A549 (cell line): Measurements from ENCODE around the gene ZNF619. TPM values are rescaled to one million over a fixed set of nuclear protein-coding genes. Genes with fewer than 3 reads are reported as not detected.

Source experiments
- ATAC-seq, 2 experiments: fragments of 200-7000 bp in 1 of 2; fragments of >200 bp in 1 of 2; cut with Nextera tagmentation in 1 of 2; cut with Tn5 transposase in 1 of 2; 3 replicates each; pipeline versions ENCODE4 v1.8.0 to v1.9.1; 2018 to 2020; ENCODE audit warnings: mild to moderate bottlenecking in 1 of 2, moderate library complexity in 1 of 2
- CTCF ChIA-PET: fragments of 300-600 bp; sonication (Branson Sonifier 250); formaldehyde crosslinking; extraction: SDS; loops from one replicate; lab custom pipeline; 2021; ENCODE audit warnings: antibody characterized with exemption, inconsistent platforms; lab: Yijun Ruan, JAX
- POLR2A ChIA-PET: fragments of 350-600 bp; formaldehyde crosslinking; extraction: SDS; loops from one replicate; lab custom pipeline; 2021; ENCODE audit warnings: antibody characterized with exemption, inconsistent platforms; lab: Yijun Ruan, JAX
- DNase-seq, 2 experiments: peaks; one replicate each; pipeline versions ENCODE4 v3.0.0 to v3.0.0-alpha.2; 2011 to 2016; ENCODE audit warnings: low read depth in 1 of 2, low spot score in 1 of 2
- FAIRE-seq: peaks from 2 replicates; lab custom pipeline; 2011; peaks lifted over from hg19 to GRCh38; lab: Jason Lieb, UNC
- H3K27ac ChIP-seq, 2 experiments: fragments of >200 bp; sonication (Bioruptor Twin); formaldehyde crosslinking; 3 replicates each; pipeline ENCODE4 v1.5.1; 2016 to 2017
- H3K4me1 ChIP-seq: fragments of >200 bp; sonication (Bioruptor Twin); formaldehyde crosslinking; 3 replicates; pipeline ENCODE4 v1.6.1; 2016
- H3K4me2 ChIP-seq: fragments of >200 bp; sonication (Bioruptor Twin); formaldehyde crosslinking; 3 replicates; pipeline ENCODE4 v1.6.1; 2016
- H3K4me3 ChIP-seq: fragments of >200 bp; sonication (Bioruptor Twin); formaldehyde crosslinking; 3 replicates; pipeline ENCODE4 v1.5.1; 2016
- H3K9me3 ChIP-seq: fragments of >200 bp; sonication (Bioruptor Twin); formaldehyde crosslinking; 3 replicates; pipeline ENCODE4 v1.6.1; 2016
- CBX8 ChIP-seq: fragments of 200-600 bp; sonication (generic); IDR thresholded peaks from 2 replicates; pipeline ENCODE4 v1.6.1; 2016
- CEBPB ChIP-seq, 2 experiments: fragments of >200 bp in 1 of 2; sonication (Bioruptor Twin) in 1 of 2; formaldehyde crosslinking in 1 of 2; IDR thresholded peaks; 2 replicates each; pipeline ENCODE4 v1.6.1; 2012 to 2016
- EHF ChIP-seq: fragments of 250-450 bp; sonication (Bioruptor Pico); IDR thresholded peaks from 2 replicates; pipeline ENCODE4 v1.5.0; 2020; ENCODE audit warnings: mild to moderate bottlenecking
- EP300 ChIP-seq, 2 experiments: fragments of >200 bp; sonication (Bioruptor Twin); formaldehyde crosslinking; IDR thresholded peaks; 2 replicates in 1 of 2; 3 replicates in 1 of 2; pipeline ENCODE4 v1.6.1; 2016 to 2017
- GATA3 ChIP-seq: IDR thresholded peaks from 2 replicates; pipeline ENCODE4 v1.6.1; 2012; ENCODE audit warnings: borderline replicate concordance
- HDAC2 ChIP-seq: fragments of 200-600 bp; sonication (generic); IDR thresholded peaks from 2 replicates; pipeline ENCODE4 v1.6.1; 2016
- HEYL ChIP-seq: fragments of 250-450 bp; sonication (Bioruptor Pico); IDR thresholded peaks from 2 replicates; pipeline ENCODE4 v1.8.0; 2021; ENCODE audit warnings: mild to moderate bottlenecking, moderate library complexity
- HOXB13 ChIP-seq: fragments of 250-450 bp; sonication (Bioruptor Pico); IDR thresholded peaks from 2 replicates; pipeline ENCODE4 v1.5.0; 2020; ENCODE audit warnings: low read depth, mild to moderate bottlenecking, moderate library complexity
- JUNB ChIP-seq: fragments of >200 bp; sonication (Bioruptor Twin); formaldehyde crosslinking; IDR thresholded peaks from 2 replicates; pipeline ENCODE4 v1.6.1; 2016
- KDM1A ChIP-seq: fragments of 200-600 bp; sonication (generic); IDR thresholded peaks from 2 replicates; pipeline ENCODE4 v1.6.1; 2016; ENCODE audit warnings: low read depth, mild to moderate bottlenecking
- KDM5A ChIP-seq: fragments of 200-600 bp; sonication (generic); IDR thresholded peaks from 2 replicates; pipeline ENCODE4 v1.6.1; 2016; ENCODE audit warnings: antibody characterized with exemption, mild to moderate bottlenecking
- MAZ ChIP-seq: fragments of 150-350 bp; IDR thresholded peaks from 2 replicates; pipeline ENCODE4 v1.6.1; 2014; ENCODE audit warnings: antibody characterized with exemption, low read depth, low read length, borderline replicate concordance
- NFE2L2 ChIP-seq: fragments of 150-350 bp; conservative IDR thresholded peaks from 2 replicates; pipeline ENCODE4 v1.6.1; 2014; ENCODE audit warnings: low read length
- NPAS2 ChIP-seq: fragments of 250-450 bp; sonication (Bioruptor Pico); IDR thresholded peaks from 2 replicates; pipeline ENCODE4 v1.8.0; 2022; ENCODE audit warnings: mild to moderate bottlenecking, moderate library complexity, borderline replicate concordance
- NR3C1 ChIP-seq: fragments of >200 bp; sonication (Bioruptor Twin); formaldehyde crosslinking; IDR thresholded peaks from 3 replicates; pipeline ENCODE4 v1.6.1; 2017
- PHF8 ChIP-seq: fragments of 200-600 bp; sonication (generic); IDR thresholded peaks from 2 replicates; pipeline ENCODE4 v1.6.1; 2016; ENCODE audit warnings: low read depth, mild to moderate bottlenecking, antibody characterized with exemption, moderate library complexity, borderline replicate concordance
- POLR2A ChIP-seq: IDR thresholded peaks from 2 replicates; pipeline ENCODE4 v1.6.1; 2012; ENCODE audit warnings: mild to moderate bottlenecking, low read length
- RAD21 ChIP-seq, 2 experiments: fragments of >200 bp in 1 of 2; sonication (Bioruptor Twin) in 1 of 2; formaldehyde crosslinking in 1 of 2; IDR thresholded peaks in 1 of 2; conservative IDR thresholded peaks in 1 of 2; 2 replicates in 1 of 2; 3 replicates in 1 of 2; pipeline ENCODE4 v1.6.1; 2012 to 2018; ENCODE audit warnings: inconsistent platforms in 1 of 2
- RCOR1 ChIP-seq: fragments of 150-350 bp; IDR thresholded peaks from 2 replicates; pipeline ENCODE4 v1.6.1; 2014; ENCODE audit warnings: antibody characterized with exemption, low read length, low read depth
- RFX5 ChIP-seq: fragments of 450-650 bp; IDR thresholded peaks from 2 replicates; pipeline ENCODE4 v1.7.1; 2014; ENCODE audit warnings: antibody characterized with exemption, mild to moderate bottlenecking, moderate library complexity
- SMC3 ChIP-seq: fragments of >200 bp; sonication (Bioruptor Twin); formaldehyde crosslinking; IDR thresholded peaks from 3 replicates; pipeline ENCODE4 v1.6.1; 2018; ENCODE audit warnings: inconsistent platforms
- TP53 ChIP-seq: fragments of 250-450 bp; sonication (Bioruptor Pico); IDR thresholded peaks from 2 replicates; pipeline ENCODE4 v1.5.0; 2021; ENCODE audit warnings: mild to moderate bottlenecking, moderate library complexity
- ZNF302 ChIP-seq: fragments of 250-450 bp; sonication (Bioruptor Pico); IDR thresholded peaks from 2 replicates; pipeline ENCODE4 v1.9.0; 2021; ENCODE audit warnings: inconsistent platforms, mild to moderate bottlenecking, moderate library complexity
- WGBS: methylation state at CpG from one replicate; pipeline ENCODE4 v1.1.6; 2017; ENCODE audit errors: missing lambda C conversion rate; 5-methylcytosine and 5-hydroxymethylcytosine counted together
- polyA minus RNA-seq: library from RNA; depleted of rRNA, polyadenylated mRNA; stranded (reverse); fragments of >200 nt; gene quantifications from 2 replicates; pipeline ENCODE4 v1.2.3, GENCODE V29; 2011; rRNA and poly(A)+ RNA removed
- polyA plus RNA-seq, 4 experiments: library from polyadenylated mRNA; depleted of rRNA in 3 of 4; stranded (reverse); fragments of >200 nt; fragmentation: RNase III in 1 of 4; extraction: RNeasy Plus Mini Kit Qiagen cat#74134 plus additional on column Dnase treatment in 1 of 4; gene quantifications; 2 replicates in 3 of 4; 3 replicates in 1 of 4; pipeline ENCODE4 v1.2.3, GENCODE V29; 2011 to 2017
- TF ChIP-seq, protein P1 (sequence below): IDR thresholded peaks from 2 replicates; pipeline ENCODE4 v1.6.1; 2012
- TF ChIP-seq, protein P2 (sequence below): IDR thresholded peaks from 2 replicates; pipeline ENCODE4 v1.6.1; 2012; ENCODE audit warnings: low read depth, borderline replicate concordance
- TF ChIP-seq, protein P3 (sequence below): fragments of >200 bp; sonication (Bioruptor Twin); formaldehyde crosslinking; IDR thresholded peaks from 3 replicates; pipeline ENCODE4 v1.5.1; 2016
- TF ChIP-seq, protein P4 (sequence below): fragments of 250-450 bp; sonication (Bioruptor Pico); IDR thresholded peaks from 2 replicates; pipeline ENCODE4 v1.5.0; 2020; ENCODE audit warnings: low read depth, mild to moderate bottlenecking, moderate library complexity
- TF ChIP-seq, protein P5 (sequence below): fragments of 200-600 bp; sonication (generic); IDR thresholded peaks from 2 replicates; pipeline ENCODE4 v1.6.1; 2016; ENCODE audit warnings: antibody characterized with exemption, mild to moderate bottlenecking, moderate library complexity

ZNF619 gene
- polyA plus RNA-seq (2011; rRNA removed) (4.1 and 5.1 TPM in 2 replicates), polyA plus RNA-seq (2017; fragmentation: RNase III; extraction: RNeasy Plus Mini Kit Qiagen cat#74134 plus additional on column Dnase treatment) (2.2 TPM in 3 replicates), polyA minus RNA-seq (7.9 and 9.1 TPM in 2 replicates)
- polyA plus RNA-seq (2012; cell fraction: cytosol; rRNA removed): 1.0 and 1.2 TPM in 2 replicates
- 1.0 and 1.2 TPM in 2 replicates for polyA plus RNA-seq (2012; cell fraction: nucleus; rRNA removed)

DNA sequence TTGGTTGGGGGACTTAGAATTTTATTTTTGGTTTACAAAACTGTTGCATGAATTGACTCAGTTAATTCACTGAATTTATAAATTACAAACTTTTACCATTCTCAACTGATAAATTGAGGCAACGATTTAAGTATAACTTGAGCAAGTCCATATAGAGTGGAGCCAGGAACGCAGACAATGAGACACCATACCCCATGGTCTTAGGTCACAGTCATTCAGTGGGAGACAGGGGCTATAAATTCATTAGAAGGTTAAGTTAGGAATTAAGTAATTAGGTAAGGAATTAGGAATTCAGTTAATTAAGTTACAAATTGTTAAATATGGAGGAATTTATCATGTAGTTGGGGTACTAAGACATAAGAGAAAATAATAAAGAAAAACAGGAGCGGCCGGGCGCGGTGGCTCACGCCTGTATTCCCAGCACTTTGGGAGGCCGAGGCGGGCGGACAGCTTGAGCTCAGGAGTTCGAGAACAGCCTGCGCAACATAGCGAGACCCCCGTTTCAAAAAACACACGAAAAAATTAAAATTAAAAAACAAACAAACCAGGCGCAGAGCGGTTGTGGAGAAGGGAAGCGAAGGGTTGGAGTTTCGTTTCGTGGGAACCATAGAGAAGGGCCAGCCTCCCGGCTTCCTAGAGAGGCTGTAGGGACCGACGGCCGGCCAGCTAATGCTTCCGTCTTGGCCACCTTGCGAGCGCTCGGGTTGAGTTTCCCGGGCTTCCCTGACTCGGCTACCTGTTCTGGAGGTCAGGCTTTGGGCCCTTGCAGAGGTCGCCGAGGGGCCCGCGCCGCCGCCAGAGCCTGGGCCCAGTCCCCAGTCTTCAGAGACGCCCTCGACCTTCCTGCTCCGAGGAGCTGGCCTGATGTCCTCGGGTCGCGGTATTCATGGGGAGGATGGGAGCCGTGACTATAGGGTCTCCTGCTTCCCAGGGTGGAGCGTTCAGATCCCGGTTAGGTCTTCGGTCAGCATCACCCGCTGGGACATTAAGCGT is at the start of gene ZNF619:
ZNF619 (plus strand) TSS at position 645 of the 993 bp plus-strand sequence. CDS start 858 bp downstream, outside the sequence.
- TF ChIP-seq, protein P1, sequence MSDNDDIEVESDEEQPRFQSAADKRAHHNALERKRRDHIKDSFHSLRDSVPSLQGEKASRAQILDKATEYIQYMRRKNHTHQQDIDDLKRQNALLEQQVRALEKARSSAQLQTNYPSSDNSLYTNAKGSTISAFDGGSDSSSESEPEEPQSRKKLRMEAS: peak; percentile 42
- TF ChIP-seq ZNF302 (CRISPR knock-in tag) (no peak), PHF8 (peak; percentile 77; the same call in 1 of the 2 replicates), RFX5 (no peak), JUNB (no peak), NR3C1 (no peak), KDM5A (peak; percentile 34; the same call in 1 of the 2 replicates), NFE2L2 (no peak), EP300 (IDR thresholded peaks at IDR 0.05) (no peak), POLR2A (0 out of 2 replicates have a peak, but pooled peaks have one; percentile 8), KDM1A (no peak)
- TF ChIP-seq, protein P2, sequence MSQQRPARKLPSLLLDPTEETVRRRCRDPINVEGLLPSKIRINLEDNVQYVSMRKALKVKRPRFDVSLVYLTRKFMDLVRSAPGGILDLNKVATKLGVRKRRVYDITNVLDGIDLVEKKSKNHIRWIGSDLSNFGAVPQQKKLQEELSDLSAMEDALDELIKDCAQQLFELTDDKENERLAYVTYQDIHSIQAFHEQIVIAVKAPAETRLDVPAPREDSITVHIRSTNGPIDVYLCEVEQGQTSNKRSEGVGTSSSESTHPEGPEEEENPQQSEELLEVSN: peak; percentile 28; the same call in 1 of the 2 replicates
- TF ChIP-seq, protein P3, sequence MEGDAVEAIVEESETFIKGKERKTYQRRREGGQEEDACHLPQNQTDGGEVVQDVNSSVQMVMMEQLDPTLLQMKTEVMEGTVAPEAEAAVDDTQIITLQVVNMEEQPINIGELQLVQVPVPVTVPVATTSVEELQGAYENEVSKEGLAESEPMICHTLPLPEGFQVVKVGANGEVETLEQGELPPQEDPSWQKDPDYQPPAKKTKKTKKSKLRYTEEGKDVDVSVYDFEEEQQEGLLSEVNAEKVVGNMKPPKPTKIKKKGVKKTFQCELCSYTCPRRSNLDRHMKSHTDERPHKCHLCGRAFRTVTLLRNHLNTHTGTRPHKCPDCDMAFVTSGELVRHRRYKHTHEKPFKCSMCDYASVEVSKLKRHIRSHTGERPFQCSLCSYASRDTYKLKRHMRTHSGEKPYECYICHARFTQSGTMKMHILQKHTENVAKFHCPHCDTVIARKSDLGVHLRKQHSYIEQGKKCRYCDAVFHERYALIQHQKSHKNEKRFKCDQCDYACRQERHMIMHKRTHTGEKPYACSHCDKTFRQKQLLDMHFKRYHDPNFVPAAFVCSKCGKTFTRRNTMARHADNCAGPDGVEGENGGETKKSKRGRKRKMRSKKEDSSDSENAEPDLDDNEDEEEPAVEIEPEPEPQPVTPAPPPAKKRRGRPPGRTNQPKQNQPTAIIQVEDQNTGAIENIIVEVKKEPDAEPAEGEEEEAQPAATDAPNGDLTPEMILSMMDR: no peak
- no peaks in the 10 kb centered on the region for H3K9me3 ChIP-seq
- H3K27ac ChIP-seq: peak within 1 kb of the TSS; percentile 88 to 96
- peak; percentile 94 to 96 for ATAC-seq
- ChIA-PET POLR2A (interaction anchor here (1.0 to 1.2 kb wide), 4 partner anchors 20 to 48 kb away, joined by 3 to 7 read pairs (median 4); partner anchors contain the start of genes RPL14, ZNF620 and ZNF621), CTCF (interaction anchor here (1.3 kb wide), 1 partner anchor 13 kb away, joined by 3 read pairs; no protein-coding TSS in a partner anchor)
- WGBS: 4% methylated on average over 33 of the region's 48 CpGs
- no peak for FAIRE-seq
- DNase-seq: peak; percentile 49 to 68
- H3K4me2 ChIP-seq: peak within 1 kb of the TSS; percentile 89
- peak within 1 kb of the TSS; percentile 83 for H3K4me3 ChIP-seq
- no peaks in the 10 kb centered on the region for H3K4me1 ChIP-seq

DNA sequence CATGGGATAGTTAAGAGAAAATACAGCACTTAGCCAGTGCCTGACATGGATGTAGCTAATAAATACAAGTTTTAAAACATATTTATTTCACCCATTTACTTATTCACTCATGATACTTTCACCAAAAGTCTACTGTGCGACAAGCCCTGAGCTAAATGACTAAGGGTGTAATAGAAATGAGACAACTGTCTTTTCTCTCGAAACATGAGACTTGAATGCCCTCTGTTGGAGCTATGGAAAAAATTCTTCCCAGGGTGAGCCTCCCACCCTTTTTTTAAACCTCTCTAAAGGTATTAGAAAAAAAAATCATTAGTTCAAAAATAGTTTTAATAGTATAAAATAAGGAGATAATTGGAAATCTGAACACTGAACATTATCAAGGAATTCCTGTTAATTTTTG is 44.1 kb upstream of the ZNF619 start:
- ATAC-seq: no peak
- DNase-seq: no peak
- ChIA-PET POLR2A (no interaction called here), CTCF (no interaction called here)
- Histone ChIP-seq H3K4me2 (no peak overlapping the region), H3K4me1 (no peaks in the 10 kb centered on the region), H3K9me3 (no peaks in the 10 kb centered on the region), H3K4me3 (no peak overlapping the region), H3K27ac (no peak overlapping the region)
- 69% methylated on average over 2 of the region's 2 CpGs for WGBS
- TF ChIP-seq CBX8 (no peak), HDAC2 (no peak), EHF (CRISPR knock-in tag) (no peak), CEBPB (IDR thresholded peaks at IDR 0.05) (no peak), KDM5A (no peak), SMC3 (no peak), HEYL (CRISPR knock-in tag) (no peak), NPAS2 (CRISPR knock-in tag) (no peak), MAZ (no peak), KDM1A (no peak), PHF8 (no peak), RCOR1 (no peak), RAD21 (conservative IDR thresholded peaks at IDR 0.05 in 1 of 2, IDR thresholded peaks at IDR 0.05 in 1 of 2) (no peak), GATA3 (no peak), TP53 (no peak), HOXB13 (CRISPR knock-in tag) (no peak)
- TF ChIP-seq, protein P1: no peak
- TF ChIP-seq, protein P4, sequence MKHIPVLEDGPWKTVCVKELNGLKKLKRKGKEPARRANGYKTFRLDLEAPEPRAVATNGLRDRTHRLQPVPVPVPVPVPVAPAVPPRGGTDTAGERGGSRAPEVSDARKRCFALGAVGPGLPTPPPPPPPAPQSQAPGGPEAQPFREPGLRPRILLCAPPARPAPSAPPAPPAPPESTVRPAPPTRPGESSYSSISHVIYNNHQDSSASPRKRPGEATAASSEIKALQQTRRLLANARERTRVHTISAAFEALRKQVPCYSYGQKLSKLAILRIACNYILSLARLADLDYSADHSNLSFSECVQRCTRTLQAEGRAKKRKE (CRISPR knock-in tag): no peak
- TF ChIP-seq, protein P5, sequence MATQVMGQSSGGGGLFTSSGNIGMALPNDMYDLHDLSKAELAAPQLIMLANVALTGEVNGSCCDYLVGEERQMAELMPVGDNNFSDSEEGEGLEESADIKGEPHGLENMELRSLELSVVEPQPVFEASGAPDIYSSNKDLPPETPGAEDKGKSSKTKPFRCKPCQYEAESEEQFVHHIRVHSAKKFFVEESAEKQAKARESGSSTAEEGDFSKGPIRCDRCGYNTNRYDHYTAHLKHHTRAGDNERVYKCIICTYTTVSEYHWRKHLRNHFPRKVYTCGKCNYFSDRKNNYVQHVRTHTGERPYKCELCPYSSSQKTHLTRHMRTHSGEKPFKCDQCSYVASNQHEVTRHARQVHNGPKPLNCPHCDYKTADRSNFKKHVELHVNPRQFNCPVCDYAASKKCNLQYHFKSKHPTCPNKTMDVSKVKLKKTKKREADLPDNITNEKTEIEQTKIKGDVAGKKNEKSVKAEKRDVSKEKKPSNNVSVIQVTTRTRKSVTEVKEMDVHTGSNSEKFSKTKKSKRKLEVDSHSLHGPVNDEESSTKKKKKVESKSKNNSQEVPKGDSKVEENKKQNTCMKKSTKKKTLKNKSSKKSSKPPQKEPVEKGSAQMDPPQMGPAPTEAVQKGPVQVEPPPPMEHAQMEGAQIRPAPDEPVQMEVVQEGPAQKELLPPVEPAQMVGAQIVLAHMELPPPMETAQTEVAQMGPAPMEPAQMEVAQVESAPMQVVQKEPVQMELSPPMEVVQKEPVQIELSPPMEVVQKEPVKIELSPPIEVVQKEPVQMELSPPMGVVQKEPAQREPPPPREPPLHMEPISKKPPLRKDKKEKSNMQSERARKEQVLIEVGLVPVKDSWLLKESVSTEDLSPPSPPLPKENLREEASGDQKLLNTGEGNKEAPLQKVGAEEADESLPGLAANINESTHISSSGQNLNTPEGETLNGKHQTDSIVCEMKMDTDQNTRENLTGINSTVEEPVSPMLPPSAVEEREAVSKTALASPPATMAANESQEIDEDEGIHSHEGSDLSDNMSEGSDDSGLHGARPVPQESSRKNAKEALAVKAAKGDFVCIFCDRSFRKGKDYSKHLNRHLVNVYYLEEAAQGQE: no peak
- no peak for FAIRE-seq
